ENCODE results near the gene CLCF1.

CLCF1 gene

GRCh38 chr11:67372993-67373647 lies at the start of gene CLCF1:
CLCF1 (minus strand) TSS chr11:67373598; CDS start chr11:67373539, 59 bp downstream.
- CTCF ChIA-PET = interaction anchor here (0.9 to 42.5 kb wide), 7 partner anchors 6 to 256 kb away, joined by 3 to 1573 read pairs (median 4); partner anchors contain the start of genes CLCF1, NUDT8, POLD4 and PPP1CA
- peak; percentile 77 for DNase-seq (ENCODE audit: extremely low spot score)
- TF ChIP-seq CTCF (IDR thresholded peaks at IDR 0.05; ENCODE audit: control extremely low read depth, extremely low read depth, low read depth, missing control alignments) = no peak
- POLR2A ChIA-PET = interaction anchor here (0.6 to 1.6 kb wide), 3 partner anchors 20 to 30 kb away, joined by 3 read pairs; partner anchors contain the start of gene POLD4

DNA sequence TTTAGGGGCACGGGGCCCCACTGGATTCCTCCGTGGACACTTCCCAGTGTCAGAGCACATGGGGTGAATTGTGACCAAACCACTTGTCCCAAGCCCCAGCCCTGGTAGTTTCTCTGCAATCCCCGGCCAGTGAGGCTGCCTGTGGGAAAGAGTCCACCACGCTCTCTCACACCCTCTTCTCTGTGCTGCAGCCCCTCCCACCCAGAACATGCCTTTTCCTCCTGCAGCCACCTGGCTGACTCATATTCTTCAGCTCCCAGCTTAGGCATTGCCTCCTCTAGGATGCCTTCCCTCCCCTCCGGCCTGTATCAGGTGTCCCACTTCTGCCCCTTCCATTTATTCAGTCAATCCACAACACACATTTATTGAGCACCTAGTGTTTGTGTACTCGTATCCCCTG lies 49.5 kb upstream of the CLCF1 start:
- CTCF ChIA-PET = interaction anchor here (2.1 kb wide), 1 partner anchor 22 kb away, joined by 8 read pairs; the partner anchor contains the start of gene PPP1CA
- no peak for TF ChIP-seq CTCF (IDR thresholded peaks at IDR 0.05; ENCODE audit: control extremely low read depth, extremely low read depth, low read depth, missing control alignments)
- POLR2A ChIA-PET = no interaction called here
- DNase-seq (ENCODE audit: extremely low spot score) = no peak

- ChIA-PET CTCF (interaction anchor here (1.5 to 5.7 kb wide), 4 partner anchors 13 to 60 kb away, joined by 3 to 50 read pairs (median 20); partner anchors contain the start of genes PPP1CA and TBC1D10C), POLR2A (interaction anchor here (0.6 kb wide), 1 partner anchor 15 kb away, joined by 3 read pairs; no protein-coding TSS in a partner anchor)
- TF ChIP-seq CTCF (IDR thresholded peaks at IDR 0.05; ENCODE audit: control extremely low read depth, extremely low read depth, low read depth, missing control alignments) = no peak
- DNase-seq (ENCODE audit: extremely low spot score) = no peak
These were observed 48.1 kb upstream of the CLCF1 start for GRCh38 chr11:67421430-67422031.

DNA sequence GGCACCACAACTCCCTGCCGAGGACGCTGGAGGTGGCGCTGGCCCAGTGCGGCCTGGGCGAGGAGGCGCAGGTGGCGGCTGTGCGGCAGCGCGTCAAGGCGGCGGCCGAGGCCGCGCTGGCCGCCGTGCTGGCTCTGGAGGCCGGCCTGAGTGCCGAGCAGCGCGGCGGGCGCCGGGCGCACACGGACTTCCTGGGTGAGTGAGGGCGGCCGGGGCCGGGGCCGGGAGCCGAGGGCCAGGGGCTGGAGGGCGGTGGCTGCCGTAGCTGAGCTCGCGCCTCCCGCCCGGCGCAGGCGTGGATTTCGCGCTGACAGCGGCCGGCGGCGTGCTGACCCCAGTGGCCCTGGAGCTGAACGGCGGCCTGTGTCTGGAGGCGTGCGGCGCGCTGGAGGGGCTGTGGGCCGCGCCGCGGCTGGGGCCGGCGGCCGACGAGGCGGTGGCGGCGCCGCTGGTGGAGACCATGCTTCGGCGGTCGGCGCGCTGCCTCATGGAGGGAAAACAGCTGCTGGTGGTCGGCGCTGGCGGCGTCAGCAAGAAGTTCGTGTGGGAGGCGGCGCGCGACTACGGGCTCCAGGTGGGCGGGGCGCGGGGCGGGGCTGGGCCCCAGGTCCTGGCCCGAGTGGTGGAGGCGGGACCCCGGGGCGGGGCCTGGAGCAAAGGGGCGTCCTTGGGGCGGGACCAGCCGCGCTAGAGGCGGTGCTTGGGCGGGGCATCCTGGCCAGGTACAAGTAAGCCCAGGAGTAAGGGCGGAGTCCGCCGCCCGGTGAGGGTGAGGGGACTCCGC lies 47.4 kb upstream of the CLCF1 start:
- peak; percentile 99 for DNase-seq (ENCODE audit: extremely low spot score)
- ChIA-PET CTCF (interaction anchor here (1.0 to 5.7 kb wide), 8 partner anchors 9 to 85 kb away, joined by 3 to 50 read pairs (median 4); partner anchors contain the start of genes PITPNM1, PPP1CA and TBC1D10C), POLR2A (interaction anchor here (0.6 to 0.9 kb wide), 2 partner anchors 14 to 19 kb away, joined by 3 to 4 read pairs; partner anchors contain the start of gene PPP1CA)
- TF ChIP-seq CTCF (IDR thresholded peaks at IDR 0.05; ENCODE audit: control extremely low read depth, extremely low read depth, low read depth, missing control alignments) = no peak

DNA sequence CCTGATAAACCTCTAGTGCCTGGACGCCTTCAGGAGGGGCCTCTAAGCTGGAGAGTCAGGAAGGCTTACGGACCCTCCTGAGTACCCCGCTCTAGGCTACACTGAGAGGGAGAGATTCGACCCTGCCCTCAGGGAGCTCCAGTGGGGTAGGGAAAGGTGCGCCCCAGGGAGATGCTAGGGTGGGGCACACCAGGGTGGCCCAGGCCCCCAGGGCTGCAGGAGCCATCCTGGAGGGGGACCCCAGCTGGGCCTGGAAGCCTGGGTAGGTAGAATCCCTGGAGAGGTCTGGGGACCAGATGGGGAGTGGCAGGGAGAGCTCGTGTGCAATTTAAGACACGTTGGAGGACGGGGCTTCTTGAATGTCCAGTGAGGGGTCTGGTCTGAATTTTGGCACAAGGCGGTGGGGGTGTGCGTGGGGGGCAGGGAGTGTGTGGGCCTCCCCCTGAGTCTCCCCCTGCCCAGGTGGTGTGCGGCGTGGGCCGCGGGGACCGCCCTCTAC lies 46.8 kb upstream of the CLCF1 start:
- CTCF ChIA-PET = interaction anchor here (1.0 to 5.7 kb wide), 7 partner anchors 9 to 85 kb away, joined by 3 to 50 read pairs (median 4); partner anchors contain the start of genes PITPNM1, PPP1CA and TBC1D10C
- TF ChIP-seq CTCF (IDR thresholded peaks at IDR 0.05; ENCODE audit: control extremely low read depth, extremely low read depth, low read depth, missing control alignments) = no peak
- DNase-seq (ENCODE audit: extremely low spot score) = no peak
- POLR2A ChIA-PET = interaction anchor here (0.9 kb wide), 1 partner anchor 19 kb away, joined by 4 read pairs; the partner anchor contains the start of gene PPP1CA

All from GM10248 (cell line).